GM23338 (cell line): ENCODE data around the gene ZNF587. TPM values are rescaled to one million over a fixed set of nuclear protein-coding genes. Genes with fewer than 3 reads are reported as not detected.
"Not testable (repeated sequence)": the region's sequence is repeated elsewhere in the genome, so short reads cannot be mapped to it uniquely, and the experiment has no call there.

Experiments
- ATAC-seq: fragments of 200-7000 bp; cut with Tn5 transposase; 3 replicates; pipeline ENCODE4 v1.9.1; 2020
- DNase-seq: peaks from one replicate; pipeline ENCODE4 v3.0.0-alpha.2; 2015; ENCODE audit warnings: low spot score
- H2AFZ ChIP-seq: fragments of 200-600 bp; sonication (generic); 2 replicates; pipeline ENCODE4 v1.8.0; 2016; ENCODE audit warnings: antibody characterized with exemption, mild to moderate bottlenecking, moderate library complexity
- H3F3A ChIP-seq: fragments of 200-600 bp; sonication (generic); replicated peaks from 2 replicates; pipeline ENCODE4 v1.8.0; 2017; ENCODE audit warnings: antibody characterized with exemption, mixed run types, low read depth
- H3K27ac ChIP-seq: fragments of 200-600 bp; sonication (generic); 2 replicates; pipeline ENCODE4 v1.6.1; 2016; ENCODE audit warnings: low read depth
- H3K27me3 ChIP-seq: fragments of 200-600 bp; sonication (generic); 2 replicates; pipeline ENCODE4 v1.8.0; 2016; ENCODE audit warnings: mild to moderate bottlenecking, mixed run types, moderate library complexity; ENCODE audit not compliant: insufficient read depth
- H3K36me3 ChIP-seq: fragments of 200-600 bp; sonication (generic); 2 replicates; pipeline ENCODE4 v1.8.0; 2016; ENCODE audit warnings: mild to moderate bottlenecking; ENCODE audit not compliant: insufficient read depth
- H3K4me1 ChIP-seq: fragments of 200-600 bp; sonication (generic); 2 replicates; pipeline ENCODE4 v1.8.0; 2016; ENCODE audit warnings: mild to moderate bottlenecking, moderate library complexity; ENCODE audit not compliant: insufficient read depth
- H3K4me2 ChIP-seq: fragments of 200-600 bp; sonication (generic); 2 replicates; pipeline ENCODE4 v1.7.1; 2017; ENCODE audit warnings: mixed run types
- H3K4me3 ChIP-seq: fragments of 200-600 bp; sonication (generic); 2 replicates; pipeline ENCODE4 v1.6.1; 2016; ENCODE audit warnings: mixed run types
- H3K79me2 ChIP-seq: fragments of 200-600 bp; sonication (generic); replicated peaks from 2 replicates; pipeline ENCODE4 v1.8.0; 2017; ENCODE audit warnings: mild to moderate bottlenecking; ENCODE audit not compliant: insufficient read depth
- H3K9me2 ChIP-seq: fragments of 200-600 bp; sonication (generic); 2 replicates; pipeline ENCODE4 v1.8.0; 2017; ENCODE audit not compliant: insufficient read depth
- H4K20me1 ChIP-seq: fragments of 200-600 bp; sonication (generic); replicated peaks from 2 replicates; pipeline ENCODE4 v1.8.0; 2017; ENCODE audit warnings: mild to moderate bottlenecking; ENCODE audit not compliant: insufficient read depth
- H3K27ac Mint-ChIP-seq: 2 replicates; pipeline ENCODE4 v1.8.0; 2020; ENCODE audit warnings: inconsistent platforms, mild to moderate bottlenecking, moderate library complexity, mixed read lengths
- H3K27me3 Mint-ChIP-seq: 3 replicates; pipeline ENCODE4 v1.8.0; 2022; ENCODE audit warnings: low read depth, mild to moderate bottlenecking, moderate library complexity, mixed read lengths, inconsistent platforms; ENCODE audit not compliant: insufficient read depth, poor library complexity
- H3K36me3 Mint-ChIP-seq: 3 replicates; pipeline ENCODE4 v1.8.0; 2021; ENCODE audit warnings: low read depth, mild to moderate bottlenecking, inconsistent platforms, moderate library complexity, mixed read lengths
- H3K4me1 Mint-ChIP-seq: 3 replicates; pipeline ENCODE4 v1.8.0; 2020; ENCODE audit warnings: mild to moderate bottlenecking, inconsistent platforms, mixed read lengths
- H3K4me3 Mint-ChIP-seq: 3 replicates; pipeline ENCODE4 v1.8.0; 2021; ENCODE audit warnings: moderate library complexity, mild to moderate bottlenecking, inconsistent platforms, mixed read lengths
- H3K9me3 Mint-ChIP-seq: 3 replicates; pipeline ENCODE4 v1.8.0; 2020; ENCODE audit warnings: moderate library complexity, mild to moderate bottlenecking, inconsistent platforms, mixed read lengths
- CREB1 ChIP-seq: fragments of 250-450 bp; sonication (Bioruptor Pico); IDR thresholded peaks from 2 replicates; pipeline ENCODE4 v1.5.0; 2020; ENCODE audit warnings: low read depth, mild to moderate bottlenecking, moderate library complexity
- EZH2 ChIP-seq: fragments of 200-600 bp; sonication (generic); IDR thresholded peaks from one replicate; pipeline ENCODE4 v1.8.0; 2017; ENCODE audit warnings: antibody characterized with exemption, mild to moderate bottlenecking, low read depth; ENCODE audit not compliant: unreplicated experiment
- JUNB ChIP-seq: IDR thresholded peaks from one replicate; pipeline ENCODE4 v1.6.1; 2016; ENCODE audit warnings: antibody characterized with exemption; ENCODE audit not compliant: unreplicated experiment
- NANOG ChIP-seq: IDR thresholded peaks from 2 replicates; pipeline ENCODE4 v1.6.1; 2016; ENCODE audit warnings: antibody characterized with exemption, borderline replicate concordance
- POLR2AphosphoS5 ChIP-seq: IDR thresholded peaks from 2 replicates; pipeline ENCODE4 v1.6.1; 2016; ENCODE audit warnings: antibody characterized with exemption, low read depth
- REST ChIP-seq: IDR thresholded peaks from one replicate; pipeline ENCODE4 v1.6.1; 2018; ENCODE audit warnings: antibody characterized with exemption; ENCODE audit not compliant: unreplicated experiment
- ZNF331 ChIP-seq: fragments of 250-450 bp; sonication (Bioruptor Pico); IDR thresholded peaks from 2 replicates; pipeline ENCODE4 v1.5.0; 2020; ENCODE audit warnings: low read depth, mild to moderate bottlenecking, moderate library complexity
- polyA plus RNA-seq: library from polyadenylated mRNA; unstranded; fragments of >200 nt; fragmentation: Nextera tagmentation; extraction: Ambion mirVana; gene quantifications from 2 replicates; pipeline ENCODE4 v1.2.1, GENCODE V29; 2016
- total RNA-seq: library from RNA; depleted of rRNA; stranded (reverse); fragments of >200 nt; shearing (Covaris generic); gene quantifications from 2 replicates; pipeline ENCODE4 v1.2.3, GENCODE V29; 2014

Gene ZNF587
- total and polyA plus RNA-seq, 2 experiments from 2014 or later = 12.8 to 31.8 TPM

GRCh38 chr19:57823608-57824007 lies 26.1 kb upstream of the ZNF587 start:
- not testable (repeated sequence) for H2AFZ ChIP-seq, H3K9me3 Mint-ChIP-seq, H3K4me3 Mint-ChIP-seq, H3K36me3 ChIP-seq, H3F3A ChIP-seq, H3K27me3 ChIP-seq, DNase-seq, H3K27ac Mint-ChIP-seq, H3K9me2 ChIP-seq, ATAC-seq
- Histone ChIP-seq H3K79me2 (peaks cover 91% of the 10 kb centered on the region), H3K27ac (peak overlapping the region; percentile 55; the same call in 1 of the 2 replicates), H4K20me1 (peaks cover 64% of the 10 kb centered on the region), H3K4me2 (peak overlapping the region; percentile 48; the same call in 1 of the 2 replicates), H3K4me1 (peaks cover 25% of the 10 kb centered on the region), H3K4me3 (peak overlapping the region; percentile 10; the same call in 1 of the 2 replicates)
- Mint-ChIP-seq H3K27me3 (peaks cover 11% of the 10 kb centered on the region), H3K4me1 (peaks cover 38% of the 10 kb centered on the region), H3K36me3 (peaks cover 59% of the 10 kb centered on the region)

GRCh38 chr19:57825511-57825910 lies 24.1 kb upstream of the ZNF587 start:
- ATAC-seq = no peak
- no peak overlapping the region for H3K4me3 ChIP-seq
- peaks cover 64% of the 10 kb centered on the region for H4K20me1 ChIP-seq
- H2AFZ ChIP-seq = no peak overlapping the region
- peaks cover 20% of the 10 kb centered on the region for H3K4me1 ChIP-seq
- Mint-ChIP-seq H3K4me1 (peaks cover 48% of the 10 kb centered on the region), H3K27me3 (peaks cover 10% of the 10 kb centered on the region), H3K9me3 (no peaks in the 10 kb centered on the region), H3K36me3 (peaks cover 58% of the 10 kb centered on the region), H3K27ac (no peak overlapping the region), H3K4me3 (no peak overlapping the region)
- H3K9me2 ChIP-seq = no peaks in the 10 kb centered on the region
- H3K27ac ChIP-seq = no peak overlapping the region
- H3K79me2 ChIP-seq = peaks cover 92% of the 10 kb centered on the region
- H3K4me2 ChIP-seq = no peak overlapping the region
- TF ChIP-seq NANOG (no peak), POLR2AphosphoS5 (no peak), CREB1 (CRISPR knock-in tag) (no peak)
- DNase-seq = no peak
- H3K27me3 ChIP-seq = no peaks in the 10 kb centered on the region
- H3K36me3 ChIP-seq = peaks cover 3% of the 10 kb centered on the region; the same call in 1 of the 2 replicates
- peaks cover 13% of the 10 kb centered on the region for H3F3A ChIP-seq

- peaks cover 8% of the 10 kb centered on the region for H3K27me3 Mint-ChIP-seq
- H3K9me2 ChIP-seq = no peaks in the 10 kb centered on the region
- no peaks in the 10 kb centered on the region for H3K27me3 ChIP-seq
- H3K4me2 ChIP-seq = 0 out of 2 replicates have a peak overlapping the region, but pooled peaks have one; percentile 12
- no peaks in the 10 kb centered on the region; the same call in 1 of the 2 replicates for H3K36me3 ChIP-seq
- H3K27ac ChIP-seq = peak overlapping the region; percentile 55
- peaks cover 17% of the 10 kb centered on the region for H3K4me1 ChIP-seq
- peaks cover 44% of the 10 kb centered on the region for H4K20me1 ChIP-seq
- no peak for DNase-seq
- H3K9me3 Mint-ChIP-seq = no peaks in the 10 kb centered on the region
- H2AFZ ChIP-seq = no peak overlapping the region
- ATAC-seq = no peak
- peak overlapping the region; percentile 98; the same call in 1 of the 3 replicates for H3K4me3 Mint-ChIP-seq
- peaks cover 45% of the 10 kb centered on the region for H3K36me3 Mint-ChIP-seq
- peaks cover 38% of the 10 kb centered on the region for H3K4me1 Mint-ChIP-seq
- peak overlapping the region; percentile 97 for H3K27ac Mint-ChIP-seq
- peaks cover 12% of the 10 kb centered on the region for H3F3A ChIP-seq
- H3K4me3 ChIP-seq = no peak overlapping the region
- H3K79me2 ChIP-seq = peaks cover 77% of the 10 kb centered on the region
- TF ChIP-seq EZH2 (no peak), ZNF331 (CRISPR knock-in tag) (no peak), JUNB (no peak), NANOG (no peak), REST (no peak), CREB1 (CRISPR knock-in tag) (no peak)
These were observed 20.3 kb upstream of the ZNF587 start for GRCh38 chr19:57829316-57829715.
